ENCODE results near the gene DPP6.

DPP6 gene

GRCh38 chr7:154902600-154903082 lies 850.4 kb downstream of the DPP6 start:
- POLR2A ChIA-PET = no interaction called here
- CTCF ChIA-PET = interaction anchor here (1.1 to 3.5 kb wide), 3 partner anchors 11 to 25 kb away, joined by 3 to 17 read pairs (median 3); no protein-coding TSS in a partner anchor
- no peak for TF ChIP-seq CTCF (IDR thresholded peaks at IDR 0.05; ENCODE audit: control extremely low read depth, extremely low read depth, low read depth, missing control alignments)
- DNase-seq (ENCODE audit: extremely low spot score) = no peak

GRCh38 chr7:154903083-154903731 lies 851.0 kb downstream of the DPP6 start:
- TF ChIP-seq CTCF (IDR thresholded peaks at IDR 0.05; ENCODE audit: control extremely low read depth, extremely low read depth, low read depth, missing control alignments) = no peak
- CTCF ChIA-PET = interaction anchor here (1.1 to 3.5 kb wide), 4 partner anchors 9 to 25 kb away, joined by 3 to 17 read pairs (median 4); no protein-coding TSS in a partner anchor
- POLR2A ChIA-PET = no interaction called here
- no peak for DNase-seq (ENCODE audit: extremely low spot score)

- no peak for DNase-seq (ENCODE audit: extremely low spot score)
- TF ChIP-seq CTCF (IDR thresholded peaks at IDR 0.05; ENCODE audit: control extremely low read depth, extremely low read depth, low read depth, missing control alignments) = no peak
- POLR2A ChIA-PET = no interaction called here
- CTCF ChIA-PET = interaction anchor here (1.0 to 3.5 kb wide), 2 partner anchors 9 to 110 kb away, joined by 3 to 17 read pairs; no protein-coding TSS in a partner anchor
These were observed 852.9 kb downstream of the DPP6 start for GRCh38 chr7:154905146-154905545.

GRCh38 chr7:154905615-154906014 lies 853.4 kb downstream of the DPP6 start:
- POLR2A ChIA-PET = no interaction called here
- TF ChIP-seq CTCF (IDR thresholded peaks at IDR 0.05; ENCODE audit: control extremely low read depth, extremely low read depth, low read depth, missing control alignments) = no peak
- CTCF ChIA-PET = interaction anchor here (1.0 to 3.5 kb wide), 2 partner anchors 8 to 110 kb away, joined by 3 to 17 read pairs; no protein-coding TSS in a partner anchor
- no peak for DNase-seq (ENCODE audit: extremely low spot score)

GRCh38 chr7:154906201-154906600 lies 854.0 kb downstream of the DPP6 start:
- ChIA-PET CTCF (interaction anchor here (1.5 kb wide), 1 partner anchor 11 kb away, joined by 3 read pairs; no protein-coding TSS in a partner anchor), POLR2A (no interaction called here)
- no peak for TF ChIP-seq CTCF (IDR thresholded peaks at IDR 0.05; ENCODE audit: control extremely low read depth, extremely low read depth, low read depth, missing control alignments)
- no peak for DNase-seq (ENCODE audit: extremely low spot score)

GRCh38 chr7:154906736-154907355 lies 854.6 kb downstream of the DPP6 start:
- ChIA-PET POLR2A (no interaction called here), CTCF (interaction anchor here (1.0 to 1.5 kb wide), 2 partner anchors 9 to 10 kb away, joined by 3 read pairs; no protein-coding TSS in a partner anchor)
- no peak for DNase-seq (ENCODE audit: extremely low spot score)
- TF ChIP-seq CTCF (IDR thresholded peaks at IDR 0.05; ENCODE audit: control extremely low read depth, extremely low read depth, low read depth, missing control alignments) = no peak

Measured in GM10248 (cell line).